H9 (cell line): ENCODE measurements around the gene CCL13. TPM values are rescaled to one million over a fixed set of nuclear protein-coding genes. Genes with fewer than 3 reads are reported as not detected.

Source experiments
- DNase-seq: peaks from one replicate; pipeline ENCODE4 v3.0.0-alpha.2; 2017
- H2AFZ ChIP-seq: one replicate; pipeline ENCODE4 v1.6.1; 2013; ENCODE audit warnings: mild to moderate bottlenecking, low read length, control low read depth, moderate library complexity
- H2AK5ac ChIP-seq: 2 replicates; pipeline ENCODE4 v1.6.1; 2013; ENCODE audit warnings: low read length, control low read depth, mixed read lengths; ENCODE audit not compliant: insufficient read length
- H2BK120ac ChIP-seq: one replicate; pipeline ENCODE4 v1.6.1; 2013; ENCODE audit warnings: low read depth, mild to moderate bottlenecking, low read length, control low read depth, inconsistent platforms; ENCODE audit not compliant: poor library complexity, severe bottlenecking
- H2BK12ac ChIP-seq: 2 replicates; pipeline ENCODE4 v1.6.1; 2013; ENCODE audit warnings: low read length, control low read depth, mixed read lengths, low read depth; ENCODE audit not compliant: insufficient read length
- H2BK15ac ChIP-seq: 2 replicates; pipeline ENCODE4 v1.6.1; 2013; ENCODE audit warnings: low read depth, low read length, control low read depth
- H2BK20ac ChIP-seq: one replicate; pipeline ENCODE4 v1.6.1; 2013; ENCODE audit warnings: low read depth, mild to moderate bottlenecking, low read length, control low read depth, inconsistent platforms; ENCODE audit not compliant: poor library complexity, severe bottlenecking
- H2BK5ac ChIP-seq: 2 replicates; pipeline ENCODE4 v1.6.1; 2013; ENCODE audit warnings: low read length, control low read depth, mixed read lengths; ENCODE audit not compliant: insufficient read length
- H3K14ac ChIP-seq: 2 replicates; pipeline ENCODE4 v1.6.1; 2013; ENCODE audit warnings: low read length, control low read depth; ENCODE audit not compliant: insufficient read depth
- H3K18ac ChIP-seq: 2 replicates; pipeline ENCODE4 v1.6.1; 2013; ENCODE audit warnings: low read depth, mild to moderate bottlenecking, mixed read lengths, low read length, control low read depth; ENCODE audit not compliant: insufficient read length
- H3K23ac ChIP-seq: 2 replicates; pipeline ENCODE4 v1.6.1; 2013; ENCODE audit warnings: low read length, control low read depth, mixed read lengths, low read depth; ENCODE audit not compliant: insufficient read length
- H3K23me2 ChIP-seq: 2 replicates; pipeline ENCODE4 v1.6.1; 2013; ENCODE audit warnings: low read depth, mild to moderate bottlenecking, mixed read lengths, low read length, control low read depth; ENCODE audit not compliant: insufficient read length, poor library complexity, severe bottlenecking
- H3K27ac ChIP-seq: 2 replicates; pipeline ENCODE4 v1.5.1; 2013; ENCODE audit warnings: low read length, control low read depth, mixed read lengths, low read depth; ENCODE audit not compliant: insufficient read length
- H3K27me3 ChIP-seq: 2 replicates; pipeline ENCODE4 v1.6.1; 2013; ENCODE audit warnings: low read length, control low read depth, inconsistent platforms; ENCODE audit not compliant: insufficient read depth
- H3K4ac ChIP-seq: 2 replicates; pipeline ENCODE4 v1.6.1; 2013; ENCODE audit warnings: low read depth, mild to moderate bottlenecking, control low read depth, inconsistent platforms, low read length, moderate library complexity
- H3K4me1 ChIP-seq: 2 replicates; pipeline ENCODE4 v1.6.1; 2013; ENCODE audit warnings: low read length, control low read depth, inconsistent platforms; ENCODE audit not compliant: insufficient read depth
- H3K4me2 ChIP-seq: 2 replicates; pipeline ENCODE4 v1.6.1; 2013; ENCODE audit warnings: low read length, control low read depth, mixed read lengths; ENCODE audit not compliant: insufficient read length, insufficient read depth
- H3K56ac ChIP-seq: 2 replicates; pipeline ENCODE4 v1.6.1; 2013; ENCODE audit warnings: low read depth, mild to moderate bottlenecking, mixed read lengths, low read length, control low read depth; ENCODE audit not compliant: insufficient read length
- H3K79me1 ChIP-seq: 2 replicates; pipeline ENCODE4 v1.6.1; 2013; ENCODE audit warnings: low read depth, mild to moderate bottlenecking, moderate library complexity, low read length, control low read depth, inconsistent platforms; ENCODE audit not compliant: insufficient read depth, poor library complexity, severe bottlenecking
- H3K79me2 ChIP-seq: 2 replicates; pipeline ENCODE4 v1.6.1; 2013; ENCODE audit warnings: low read length, control low read depth, inconsistent platforms; ENCODE audit not compliant: insufficient read depth
- H3K9ac ChIP-seq: 2 replicates; pipeline ENCODE4 v1.6.1; 2013; ENCODE audit warnings: low read length, control low read depth, mixed read lengths; ENCODE audit not compliant: insufficient read length; ENCODE audit errors: extremely low read depth
- H3K9me3 ChIP-seq: one replicate; pipeline ENCODE4 v1.6.1; 2013; ENCODE audit warnings: low read depth, low read length, inconsistent platforms; ENCODE audit not compliant: control insufficient read depth
- H3T11ph ChIP-seq: one replicate; pipeline ENCODE4 v1.6.1; 2013; ENCODE audit warnings: mild to moderate bottlenecking, low read length, control low read depth, inconsistent platforms
- H4K20me1 ChIP-seq: one replicate; pipeline ENCODE4 v1.6.1; 2013; ENCODE audit not compliant: control insufficient read depth, insufficient read length, insufficient read depth
- H4K5ac ChIP-seq: 2 replicates; pipeline ENCODE4 v1.6.1; 2013; ENCODE audit warnings: low read depth, mild to moderate bottlenecking, mixed read lengths, low read length, control low read depth; ENCODE audit not compliant: insufficient read length
- H4K8ac ChIP-seq: replicated peaks from 2 replicates; pipeline ENCODE4 v1.6.1; 2013; ENCODE audit warnings: low read length, control low read depth, mixed read lengths, low read depth; ENCODE audit not compliant: insufficient read length
- H4K91ac ChIP-seq: 2 replicates; pipeline ENCODE4 v1.6.1; 2013; ENCODE audit warnings: low read depth, mild to moderate bottlenecking, moderate library complexity, mixed read lengths, low read length, control low read depth; ENCODE audit not compliant: insufficient read length
- H3K27ac Mint-ChIP-seq, 3 experiments: 2 replicates in 2 of 3; 3 replicates in 1 of 3; pipeline ENCODE4 v1.8.0; 2020 to 2021; ENCODE audit warnings: mixed read lengths in 3 of 3, mild to moderate bottlenecking in 1 of 3, moderate library complexity in 1 of 3
- H3K27me3 Mint-ChIP-seq: 2 replicates; pipeline ENCODE4 v1.8.0; 2021; ENCODE audit warnings: low read depth, mild to moderate bottlenecking, moderate library complexity, mixed read lengths
- H3K36me3 Mint-ChIP-seq, 3 experiments: 2 replicates in 2 of 3; 3 replicates in 1 of 3; pipeline ENCODE4 v1.8.0; 2020 to 2021; ENCODE audit warnings: low read depth in 3 of 3, mixed read lengths in 3 of 3; ENCODE audit not compliant: insufficient read depth in 1 of 3
- H3K4me1 Mint-ChIP-seq, 2 experiments: 2 replicates each; pipeline ENCODE4 v1.8.0; 2020; ENCODE audit warnings: mixed read lengths in 2 of 2
- H3K4me3 Mint-ChIP-seq, 2 experiments: 2 replicates in 1 of 2; 3 replicates in 1 of 2; pipeline ENCODE4 v1.8.0; 2020 to 2021; ENCODE audit warnings: mild to moderate bottlenecking in 2 of 2, mixed read lengths in 2 of 2, moderate library complexity in 1 of 2
- H3K9me3 Mint-ChIP-seq, 2 experiments: 2 replicates in 1 of 2; 3 replicates in 1 of 2; pipeline ENCODE4 v1.8.0; 2020; ENCODE audit warnings: mild to moderate bottlenecking in 2 of 2, mixed read lengths in 2 of 2, moderate library complexity in 1 of 2
- WGBS: extraction: QIAGEN DNeasy Blood & Tissue Kit; methylation state at CpG from one replicate; pipeline ENCODE4 v1.1.7; 2013; ENCODE audit warnings: missing lambda C conversion rate, low lambda C conversion rate, mixed read lengths; ENCODE audit not compliant: insufficient read length; ENCODE audit errors: extremely low coverage; 5-methylcytosine and 5-hydroxymethylcytosine counted together
- total RNA-seq: library from RNA; stranded (reverse); gene quantifications from 2 replicates; pipeline ENCODE4 v1.2.1, GENCODE V29; 2021
- TF ChIP-seq, protein P1 (sequence below): fragments of 200-600 bp; sonication (generic); conservative IDR thresholded peaks from 3 replicates; pipeline ENCODE4 v1.8.0; 2021; ENCODE audit warnings: antibody characterized with exemption, mild to moderate bottlenecking

CCL13 gene
- total RNA-seq, 1 experiment from 2014 or later = not detected

DNA sequence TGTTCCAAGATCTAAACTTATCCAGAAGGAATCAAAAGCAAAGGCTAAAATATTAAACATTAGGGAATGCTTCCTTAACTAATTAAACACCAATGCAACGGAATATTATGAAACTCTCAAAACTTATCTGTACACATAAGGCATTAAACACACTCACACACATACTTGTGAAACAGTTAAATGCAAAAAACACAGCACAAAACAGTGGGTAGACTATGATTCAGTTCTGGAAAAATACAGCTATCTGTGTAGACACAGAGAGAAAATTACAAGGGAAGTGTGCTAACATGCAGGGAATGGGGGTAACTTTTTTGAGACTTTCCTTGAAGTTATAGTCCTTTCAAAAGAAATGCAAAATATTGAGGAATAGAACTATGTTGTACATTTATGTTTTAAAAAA lies 43.4 kb downstream of the CCL13 start:
- no peak overlapping the region for H4K5ac ChIP-seq
- no peak overlapping the region for H2BK120ac ChIP-seq
- no CpG with 5 or more reads among the region's 1 CpG for WGBS
- Mint-ChIP-seq H3K27ac (no peak overlapping the region), H3K4me1 (peaks cover 31 to 35% of the 10 kb centered on the region in 2 experiments), H3K36me3 (no peaks in the 10 kb centered on the region), H3K27me3 (peaks cover 11% of the 10 kb centered on the region), H3K4me3 (no peak overlapping the region), H3K9me3 (no peaks in the 10 kb centered on the region; a peak in 1 of 5 replicates)
- no peak overlapping the region for H2AK5ac ChIP-seq
- no peak overlapping the region for H3K14ac ChIP-seq
- no peak for DNase-seq
- no peaks in the 10 kb centered on the region for H4K20me1 ChIP-seq
- H3K4ac ChIP-seq = no peak overlapping the region
- H2BK20ac ChIP-seq = no peak overlapping the region
- H2BK15ac ChIP-seq = no peak overlapping the region
- no peaks in the 10 kb centered on the region for H3K9me3 ChIP-seq
- H3T11ph ChIP-seq = no peak overlapping the region
- no peak overlapping the region for H2BK5ac ChIP-seq
- H3K4me2 ChIP-seq = no peak overlapping the region
- H4K91ac ChIP-seq = no peak overlapping the region
- no peak overlapping the region for H2AFZ ChIP-seq
- no peaks in the 10 kb centered on the region for H3K27me3 ChIP-seq
- H3K79me1 ChIP-seq = no peaks in the 10 kb centered on the region
- no peak overlapping the region for H3K18ac ChIP-seq
- H3K9ac ChIP-seq = no peak overlapping the region
- no peaks in the 10 kb centered on the region for H3K79me2 ChIP-seq
- no peak overlapping the region for H4K8ac ChIP-seq
- no peak overlapping the region for H2BK12ac ChIP-seq
- H3K56ac ChIP-seq = no peak overlapping the region
- H3K27ac ChIP-seq = no peak overlapping the region
- no peak overlapping the region for H3K23ac ChIP-seq
- H3K4me1 ChIP-seq = no peaks in the 10 kb centered on the region
- H3K23me2 ChIP-seq = no peaks in the 10 kb centered on the region
- TF ChIP-seq, protein P1, sequence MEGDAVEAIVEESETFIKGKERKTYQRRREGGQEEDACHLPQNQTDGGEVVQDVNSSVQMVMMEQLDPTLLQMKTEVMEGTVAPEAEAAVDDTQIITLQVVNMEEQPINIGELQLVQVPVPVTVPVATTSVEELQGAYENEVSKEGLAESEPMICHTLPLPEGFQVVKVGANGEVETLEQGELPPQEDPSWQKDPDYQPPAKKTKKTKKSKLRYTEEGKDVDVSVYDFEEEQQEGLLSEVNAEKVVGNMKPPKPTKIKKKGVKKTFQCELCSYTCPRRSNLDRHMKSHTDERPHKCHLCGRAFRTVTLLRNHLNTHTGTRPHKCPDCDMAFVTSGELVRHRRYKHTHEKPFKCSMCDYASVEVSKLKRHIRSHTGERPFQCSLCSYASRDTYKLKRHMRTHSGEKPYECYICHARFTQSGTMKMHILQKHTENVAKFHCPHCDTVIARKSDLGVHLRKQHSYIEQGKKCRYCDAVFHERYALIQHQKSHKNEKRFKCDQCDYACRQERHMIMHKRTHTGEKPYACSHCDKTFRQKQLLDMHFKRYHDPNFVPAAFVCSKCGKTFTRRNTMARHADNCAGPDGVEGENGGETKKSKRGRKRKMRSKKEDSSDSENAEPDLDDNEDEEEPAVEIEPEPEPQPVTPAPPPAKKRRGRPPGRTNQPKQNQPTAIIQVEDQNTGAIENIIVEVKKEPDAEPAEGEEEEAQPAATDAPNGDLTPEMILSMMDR = no peak
